Prostate gland (tissue), 2 donors: ENCODE data around the gene OGFOD3.

ENCODE experiments used
- CTCF ChIP-seq, 4 experiments: fragments of 200-600 bp in 2 of 4; fragments of 450-650 bp in 2 of 4; sonication (generic) in 2 of 4; IDR thresholded peaks; 1 replicate in 3 of 4; 2 replicates in 1 of 4; pipeline ENCODE4 v1.5.1; 2016 to 2019; ENCODE audit warnings: antibody characterized with exemption in 4 of 4, mild to moderate bottlenecking in 2 of 4, moderate library complexity in 2 of 4
- POLR2A ChIP-seq: fragments of 450-650 bp; IDR thresholded peaks from one replicate; pipeline ENCODE4 v1.6.1; 2016; ENCODE audit warnings: antibody characterized with exemption, mild to moderate bottlenecking
- POLR2AphosphoS5 ChIP-seq: sonication (generic); formaldehyde crosslinking; IDR thresholded peaks from one replicate; pipeline ENCODE4 v1.6.1; 2017; ENCODE audit warnings: antibody characterized with exemption

- no peak for TF ChIP-seq CTCF (IDR thresholded peaks at IDR 0.05)
- no peak for TF ChIP-seq POLR2AphosphoS5
- TF ChIP-seq POLR2A: no peak
Observed at GRCh38 chr17:82392209-82392920, 26.0 kb downstream of the OGFOD3 start.
